Measurements from ENCODE around the gene CCDC28B. TPM values are rescaled to one million over a fixed set of nuclear protein-coding genes. Genes with fewer than 3 reads are reported as not detected.

The CCDC28B gene
- total and polyA plus RNA-seq, 9 donors = 2.3 to 9.4 (median 6.2) TPM

GRCh38 chr1:32228771-32229170, 28.4 kb downstream of the CCDC28B start:
- no peaks in the 10 kb centered on the region for H3K4me1 ChIP-seq (ENCODE audit: insufficient read depth)
- no peak overlapping the region for H3K4me3 ChIP-seq
- 68 to 72% (median 71%) methylated on average over 3 of the region's 3 CpGs for WGBS, 3 donors
- TF ChIP-seq EP300 (IDR thresholded peaks at IDR 0.05) (no peak), CTCF (IDR thresholded peaks at IDR 0.05) (no peak), POLR2A (IDR thresholded peaks at IDR 0.05) (no peak)
- H3K9me3 ChIP-seq = no peaks in the 10 kb centered on the region
- intact Hi-C loops (cut with DNase I) = no loop called here
- H3K27me3 ChIP-seq = no peaks in the 10 kb centered on the region
- no peaks in the 10 kb centered on the region for H3K36me3 ChIP-seq
- DNase-seq = no peak
- no peak overlapping the region for H3K27ac ChIP-seq

- no peak overlapping the region for H3K27ac ChIP-seq
- no peaks in the 10 kb centered on the region for H3K27me3 ChIP-seq
- no peak overlapping the region for H3K4me3 ChIP-seq
- WGBS, 3 donors = 78 to 79% (median 79%) methylated on average over 5 of the region's 5 CpGs
- intact Hi-C loops (cut with DNase I) = no loop called here
- no peaks in the 10 kb centered on the region for H3K36me3 ChIP-seq
- TF ChIP-seq EP300 (IDR thresholded peaks at IDR 0.05) (no peak), CTCF (IDR thresholded peaks at IDR 0.05) (no peak), POLR2A (IDR thresholded peaks at IDR 0.05) (no peak)
- peaks cover 6% of the 10 kb centered on the region for H3K4me1 ChIP-seq (ENCODE audit: insufficient read depth)
- DNase-seq = no peak
- H3K9me3 ChIP-seq = no peaks in the 10 kb centered on the region
Measured at GRCh38 chr1:32231843-32232432, 31.5 kb downstream of the CCDC28B start.

- H3K27me3 ChIP-seq = no peaks in the 10 kb centered on the region
- H3K36me3 ChIP-seq = no peaks in the 10 kb centered on the region
- TF ChIP-seq CTCF (IDR thresholded peaks at IDR 0.05) = no peak
- TF ChIP-seq POLR2A (IDR thresholded peaks at IDR 0.05) = no peak
- no peak for TF ChIP-seq EP300 (IDR thresholded peaks at IDR 0.05)
- H3K9me3 ChIP-seq = no peaks in the 10 kb centered on the region
- no peak overlapping the region for H3K4me3 ChIP-seq
- H3K4me1 ChIP-seq (ENCODE audit: insufficient read depth) = peaks cover 6% of the 10 kb centered on the region
- intact Hi-C loops (cut with DNase I) = no loop called here
- DNase-seq = no peak
- H3K27ac ChIP-seq = no peak overlapping the region
- WGBS, 3 donors = 84 to 88% (median 86%) methylated on average over 8 of the region's 8 CpGs
Measured at GRCh38 chr1:32232558-32233304, 32.3 kb downstream of the CCDC28B start.

GRCh38 chr1:32234792-32235191, 34.4 kb downstream of the CCDC28B start:
- Histone ChIP-seq H3K36me3 (no peaks in the 10 kb centered on the region), H3K4me3 (no peak overlapping the region), H3K9me3 (no peaks in the 10 kb centered on the region), H3K27me3 (no peaks in the 10 kb centered on the region), H3K4me1 (ENCODE audit: insufficient read depth) (peaks cover 9% of the 10 kb centered on the region), H3K27ac (peak overlapping the region; percentile 66 to 84)
- intact Hi-C loops (cut with DNase I) = no loop called here
- WGBS, 3 donors = 77 to 91% (median 82%) methylated on average over 7 of the region's 7 CpGs
- peak in 1 of 5 donors; percentile 32 for DNase-seq
- no peak for TF ChIP-seq EP300 (IDR thresholded peaks at IDR 0.05)
- TF ChIP-seq POLR2A (IDR thresholded peaks at IDR 0.05) = no peak
- no peak for TF ChIP-seq CTCF (IDR thresholded peaks at IDR 0.05)

All from ovary (tissue), 9 donors.